ENCODE measurements around the gene TP53TG5. TPM values are rescaled to one million over a fixed set of nuclear protein-coding genes. Genes with fewer than 3 reads are reported as not detected.

Gene TP53TG5
- total RNA-seq, 2 donors from 2014 or later: 0.40 to 1.0 TPM

DNA sequence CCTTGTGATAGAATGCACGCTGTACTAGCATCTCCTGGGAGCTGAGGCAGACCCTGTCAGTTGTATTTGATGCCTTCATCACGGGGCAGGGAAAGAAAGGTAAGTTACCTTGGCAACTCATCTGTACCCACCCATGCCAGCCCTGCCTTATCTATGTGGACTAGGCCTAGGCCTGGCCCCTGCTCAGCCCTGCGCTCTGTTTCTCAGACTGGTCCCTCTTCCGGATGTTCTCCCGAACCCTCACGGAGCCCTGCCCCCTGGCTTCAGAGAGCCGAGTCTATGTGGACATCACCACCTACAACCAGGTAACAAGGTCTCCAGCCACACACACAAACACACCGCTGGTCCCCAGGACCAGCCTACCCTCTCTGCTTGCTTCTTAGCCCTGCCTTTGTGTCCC is 42.0 kb upstream of the TP53TG5 start:
- intact Hi-C loops (cut with DNase I): no loop called here
- peak overlapping the region; percentile 16 to 43 for H3K9ac ChIP-seq (ENCODE audit: low read depth in 2 of 2, low read length in 2 of 2)
- H3K27me3 ChIP-seq: no peaks in the 10 kb centered on the region
- H3K9me3 ChIP-seq: no peaks in the 10 kb centered on the region
- peak overlapping the region; percentile 28 for H3K27ac ChIP-seq
- H3K36me3 ChIP-seq: peaks cover 24% of the 10 kb centered on the region
- DNase-seq: no peak
- no peak for TF ChIP-seq CTCF (IDR thresholded peaks at IDR 0.05)
- peaks cover 18% of the 10 kb centered on the region for H3K4me1 ChIP-seq
- no peak overlapping the region for H3K4me3 ChIP-seq

DNA sequence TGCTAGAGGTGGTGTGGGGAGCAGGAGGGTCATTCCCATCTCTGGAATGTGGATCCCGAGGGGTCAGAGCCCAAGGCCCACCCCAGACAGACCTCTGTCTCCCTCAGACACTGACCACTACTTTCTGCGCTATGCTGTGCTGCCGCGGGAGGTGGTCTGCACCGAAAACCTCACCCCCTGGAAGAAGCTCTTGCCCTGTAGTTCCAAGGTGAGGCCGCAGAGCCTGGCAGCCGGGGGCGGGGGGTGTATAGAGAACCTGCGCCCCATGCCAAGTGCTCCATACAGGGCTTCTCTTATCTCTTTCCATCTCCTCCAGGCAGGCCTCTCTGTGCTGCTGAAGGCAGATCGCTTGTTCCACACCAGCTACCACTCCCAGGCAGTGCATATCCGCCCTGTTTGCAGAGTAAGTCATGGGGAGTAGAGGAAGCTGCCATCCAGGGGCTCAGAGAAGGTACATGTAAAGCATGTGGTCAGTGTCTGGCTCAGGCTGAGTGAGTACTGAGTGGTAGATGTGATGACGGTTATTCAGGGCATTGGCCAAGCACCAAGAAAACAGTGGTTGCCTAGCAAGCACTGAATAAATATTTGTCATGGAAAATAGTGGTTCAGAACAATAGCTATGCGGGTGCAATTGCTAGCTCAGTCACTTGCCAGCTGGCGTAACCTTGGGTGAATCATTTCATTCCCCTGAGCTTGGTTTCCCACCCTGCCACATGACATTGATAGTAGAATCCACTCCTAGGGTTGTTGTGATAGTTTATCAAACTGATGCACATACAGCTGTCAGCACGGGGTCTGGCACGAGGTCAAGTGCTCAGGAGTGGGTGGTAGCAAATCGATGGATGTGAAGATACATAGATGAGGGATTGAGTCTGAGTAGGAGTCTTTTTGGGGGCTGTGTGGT is 41.3 kb upstream of the TP53TG5 start:
- TF ChIP-seq CTCF (IDR thresholded peaks at IDR 0.05): no peak
- H3K36me3 ChIP-seq: peaks cover 20% of the 10 kb centered on the region
- peak overlapping the region; percentile 48 to 71 for H3K9ac ChIP-seq (ENCODE audit: low read depth in 2 of 2, low read length in 2 of 2)
- no peaks in the 10 kb centered on the region for H3K27me3 ChIP-seq
- no peaks in the 10 kb centered on the region for H3K9me3 ChIP-seq
- H3K4me3 ChIP-seq: no peak overlapping the region
- peak overlapping the region; percentile 82 for H3K27ac ChIP-seq
- peak; percentile 82 for DNase-seq
- intact Hi-C loops (cut with DNase I): no loop called here
- H3K4me1 ChIP-seq: peaks cover 18% of the 10 kb centered on the region

DNA sequence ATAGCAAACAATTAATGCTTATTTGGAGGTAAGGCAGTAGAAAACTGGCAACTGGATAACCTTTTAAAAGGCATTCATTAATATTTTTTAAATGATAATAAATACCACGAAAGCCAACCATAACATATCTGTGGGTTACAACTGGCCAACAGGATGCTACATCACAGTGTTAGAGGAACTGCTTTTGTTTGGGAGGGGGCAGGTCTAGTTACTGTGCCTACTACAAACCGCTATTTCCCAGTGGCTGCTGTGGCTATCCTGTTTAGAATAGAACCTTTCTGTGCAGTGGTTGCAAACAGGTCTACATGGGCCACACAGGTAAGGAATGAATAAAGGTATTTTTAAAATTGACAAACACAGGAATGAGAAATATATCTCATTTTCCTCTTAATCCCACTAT is 38.8 kb upstream of the TP53TG5 start:
- H3K27me3 ChIP-seq: no peaks in the 10 kb centered on the region
- TF ChIP-seq CTCF (IDR thresholded peaks at IDR 0.05): no peak
- H3K9me3 ChIP-seq: no peaks in the 10 kb centered on the region
- H3K9ac ChIP-seq (ENCODE audit: low read depth in 2 of 2, low read length in 2 of 2): peak overlapping the region in 1 of 2 donors; percentile 82
- H3K36me3 ChIP-seq: peaks cover 13% of the 10 kb centered on the region
- H3K27ac ChIP-seq: no peak overlapping the region
- intact Hi-C loops (cut with DNase I): no loop called here
- no peak for DNase-seq
- peaks cover 18% of the 10 kb centered on the region for H3K4me1 ChIP-seq
- peak overlapping the region; percentile 78 for H3K4me3 ChIP-seq

DNA sequence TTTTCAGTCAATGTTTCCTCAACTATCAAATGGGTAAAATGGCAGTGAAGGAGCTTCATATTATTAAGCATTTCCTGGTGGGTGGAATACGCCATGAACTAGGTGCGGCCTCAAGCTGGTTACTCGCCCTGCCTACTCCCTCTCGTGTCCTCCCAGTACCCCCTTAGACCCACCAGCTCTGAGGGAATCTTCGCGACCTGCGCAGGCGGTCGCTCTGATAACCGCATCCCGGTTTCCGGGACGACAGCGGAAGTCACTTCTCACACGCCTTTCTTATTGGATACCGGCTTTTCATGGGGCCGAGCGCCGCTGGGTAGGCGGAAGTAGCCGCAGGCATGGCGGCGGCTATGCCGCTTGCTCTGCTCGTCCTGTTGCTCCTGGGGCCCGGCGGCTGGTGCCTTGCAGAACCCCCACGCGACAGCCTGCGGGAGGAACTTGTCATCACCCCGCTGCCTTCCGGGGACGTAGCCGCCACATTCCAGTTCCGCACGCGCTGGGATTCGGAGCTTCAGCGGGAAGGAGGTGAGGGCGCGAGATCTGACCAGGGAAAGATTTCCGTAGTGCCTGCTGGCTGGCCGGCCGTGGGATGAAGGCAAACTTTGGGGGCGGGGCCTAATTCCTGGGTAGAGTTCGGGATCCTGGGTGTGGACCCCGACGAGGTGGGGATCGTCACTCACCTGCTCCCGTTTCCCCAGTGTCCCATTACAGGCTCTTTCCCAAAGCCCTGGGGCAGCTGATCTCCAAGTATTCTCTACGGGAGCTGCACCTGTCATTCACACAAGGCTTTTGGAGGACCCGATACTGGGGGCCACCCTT is 37.9 kb upstream of the TP53TG5 start, which contains the start of gene PIGT:
Gene PIGT, plus strand, starts transcription at position 320 of the 816 bp plus-strand sequence. Its CDS starts 16 bp downstream, at position 336.
- intact Hi-C loops (cut with DNase I): no loop called here
- no peak for TF ChIP-seq CTCF (IDR thresholded peaks at IDR 0.05)

GRCh38 chr20:45413479-45413878 is 35.4 kb upstream of the TP53TG5 start:
- Histone ChIP-seq H3K9me3 (no peaks in the 10 kb centered on the region), H3K36me3 (no peaks in the 10 kb centered on the region), H3K9ac (ENCODE audit: low read depth in 2 of 2, low read length in 2 of 2) (no peak overlapping the region), H3K27ac (no peak overlapping the region), H3K4me1 (peaks cover 26% of the 10 kb centered on the region), H3K4me3 (no peak overlapping the region), H3K27me3 (no peaks in the 10 kb centered on the region)
- no peak for TF ChIP-seq CTCF (IDR thresholded peaks at IDR 0.05)
- intact Hi-C loops (cut with DNase I): no loop called here
- DNase-seq: no peak

More for the DNA sequence above, 37.9 kb upstream of the TP53TG5 start, which contains the start of gene PIGT:
- Histone ChIP-seq H3K9me3 (no peaks in the 10 kb centered on the region), H3K27me3 (no peaks in the 10 kb centered on the region), H3K4me1 (peaks cover 18% of the 10 kb centered on the region), H3K4me3 (peak within 1 kb of the TSS; percentile 78), H3K9ac (ENCODE audit: low read depth in 2 of 2, low read length in 2 of 2) (peak within 1 kb of the TSS; percentile 82 to 99), H3K36me3 (peaks cover 13% of the 10 kb centered on the region), H3K27ac (peak within 1 kb of the TSS; percentile 67)
- DNase-seq: peak; percentile 91

Measured in colonic mucosa (tissue), 4 donors.